Colonic mucosa (tissue), 4 donors: Measurements from ENCODE around the gene ZNF678. TPM values are rescaled to one million over a fixed set of nuclear protein-coding genes. Genes with fewer than 3 reads are reported as not detected.

Source experiments
- DNase-seq: peaks from one replicate; pipeline ENCODE4 v3.0.0-alpha.2; 2020
- H3K27ac ChIP-seq: fragments of 200-600 bp; one replicate; pipeline ENCODE4 v1.8.0; 2021
- H3K27me3 ChIP-seq: fragments of 200-600 bp; one replicate; pipeline ENCODE4 v1.8.0; 2021
- H3K36me3 ChIP-seq: fragments of 200-600 bp; one replicate; pipeline ENCODE4 v1.8.0; 2021
- H3K4me1 ChIP-seq: fragments of 200-600 bp; one replicate; pipeline ENCODE4 v1.8.0; 2021; ENCODE audit warnings: mild to moderate bottlenecking
- H3K4me3 ChIP-seq: fragments of 200-600 bp; one replicate; pipeline ENCODE4 v1.8.0; 2021
- H3K9ac ChIP-seq, 2 donors: one replicate each; pipeline ENCODE4 v1.7.0; 2013; ENCODE audit warnings: control low read depth in 2 of 2, low read depth in 2 of 2, low read length in 2 of 2
- H3K9me3 ChIP-seq: fragments of 200-600 bp; one replicate; pipeline ENCODE4 v1.8.0; 2021
- intact Hi-C: fragments of 100-400 bp; cut with DNase I; formaldehyde crosslinking; loops from one replicate; pipeline ENCODE4 v1.14.1; 2022
- total RNA-seq, 2 donors: library from RNA; stranded (reverse); fragmentation: NEBNext Ultra II Directional in 1 of 2; extraction: Animal tissue kit (Norgen Biotek cat#: 25700) in 1 of 2; gene quantifications; one replicate each; pipeline ENCODE4 v1.2.1, GENCODE V29; 2021
- TF ChIP-seq, protein P1 (sequence below): fragments of 200-600 bp; IDR thresholded peaks from one replicate; pipeline ENCODE4 v1.8.0; 2022; ENCODE audit warnings: antibody characterized with exemption, mild to moderate bottlenecking
- donor health status: healthy.
- donor health status: DM: no; HTN: no; CAD: no.
- donor health status: DM: no; HTN: no; CAD: no.

ZNF678 gene
- total RNA-seq, 2 donors from 2014 or later = 7.4 to 10.4 TPM

DNA sequence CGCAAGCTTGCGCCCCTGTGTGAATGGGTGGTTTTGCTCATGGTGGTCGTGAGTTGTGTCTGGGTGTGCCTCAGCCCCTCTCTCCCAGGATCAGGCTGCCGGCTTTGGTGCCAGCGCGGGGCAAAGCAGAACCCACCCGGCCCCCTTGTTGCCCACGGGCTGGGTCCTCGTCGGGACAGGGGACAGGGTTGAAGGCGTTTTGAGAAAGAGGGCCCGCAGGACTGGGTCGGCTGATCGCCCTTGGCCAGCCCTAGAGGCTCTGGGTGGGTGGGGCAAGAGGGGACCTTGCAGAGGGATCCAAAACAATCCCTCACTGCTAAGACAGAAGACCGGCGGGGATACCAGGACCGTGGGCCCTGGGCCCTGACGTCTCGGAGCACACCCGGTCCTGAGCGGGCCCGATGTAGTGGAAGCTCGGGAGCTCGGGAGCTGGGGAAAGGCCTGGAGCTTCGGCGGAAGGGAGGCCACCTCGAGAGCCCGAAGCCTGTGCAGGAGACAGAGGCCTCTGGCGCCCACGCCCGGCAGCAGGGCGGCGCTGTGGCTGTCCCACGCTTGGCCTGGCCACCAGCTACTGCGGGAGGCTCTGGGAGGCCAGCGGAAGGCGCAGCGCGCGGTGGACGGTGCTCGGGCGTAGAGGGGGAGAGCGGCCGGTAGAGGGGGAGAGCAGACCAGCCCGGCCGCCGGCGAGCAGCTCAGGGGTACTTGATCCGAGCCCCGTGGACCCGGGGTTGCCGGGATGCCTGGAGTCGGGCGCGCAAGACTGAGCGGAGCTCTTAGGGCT, 2.8 kb upstream of the ZNF678 start:
- H3K27ac ChIP-seq = no peak overlapping the region
- no peaks in the 10 kb centered on the region for H3K4me1 ChIP-seq
- no peak overlapping the region for H3K9ac ChIP-seq
- H3K4me3 ChIP-seq = no peak overlapping the region
- H3K36me3 ChIP-seq = no peaks in the 10 kb centered on the region
- H3K27me3 ChIP-seq = peaks cover 4% of the 10 kb centered on the region
- TF ChIP-seq, protein P1, sequence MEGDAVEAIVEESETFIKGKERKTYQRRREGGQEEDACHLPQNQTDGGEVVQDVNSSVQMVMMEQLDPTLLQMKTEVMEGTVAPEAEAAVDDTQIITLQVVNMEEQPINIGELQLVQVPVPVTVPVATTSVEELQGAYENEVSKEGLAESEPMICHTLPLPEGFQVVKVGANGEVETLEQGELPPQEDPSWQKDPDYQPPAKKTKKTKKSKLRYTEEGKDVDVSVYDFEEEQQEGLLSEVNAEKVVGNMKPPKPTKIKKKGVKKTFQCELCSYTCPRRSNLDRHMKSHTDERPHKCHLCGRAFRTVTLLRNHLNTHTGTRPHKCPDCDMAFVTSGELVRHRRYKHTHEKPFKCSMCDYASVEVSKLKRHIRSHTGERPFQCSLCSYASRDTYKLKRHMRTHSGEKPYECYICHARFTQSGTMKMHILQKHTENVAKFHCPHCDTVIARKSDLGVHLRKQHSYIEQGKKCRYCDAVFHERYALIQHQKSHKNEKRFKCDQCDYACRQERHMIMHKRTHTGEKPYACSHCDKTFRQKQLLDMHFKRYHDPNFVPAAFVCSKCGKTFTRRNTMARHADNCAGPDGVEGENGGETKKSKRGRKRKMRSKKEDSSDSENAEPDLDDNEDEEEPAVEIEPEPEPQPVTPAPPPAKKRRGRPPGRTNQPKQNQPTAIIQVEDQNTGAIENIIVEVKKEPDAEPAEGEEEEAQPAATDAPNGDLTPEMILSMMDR = no peak
- no peak for DNase-seq
- intact Hi-C loops = loop anchor here (10.0 kb wide), 1 partner anchor 174 kb away; the partner anchor contains the start of genes JMJD4 and SNAP47
- H3K9me3 ChIP-seq = no peaks in the 10 kb centered on the region

DNA sequence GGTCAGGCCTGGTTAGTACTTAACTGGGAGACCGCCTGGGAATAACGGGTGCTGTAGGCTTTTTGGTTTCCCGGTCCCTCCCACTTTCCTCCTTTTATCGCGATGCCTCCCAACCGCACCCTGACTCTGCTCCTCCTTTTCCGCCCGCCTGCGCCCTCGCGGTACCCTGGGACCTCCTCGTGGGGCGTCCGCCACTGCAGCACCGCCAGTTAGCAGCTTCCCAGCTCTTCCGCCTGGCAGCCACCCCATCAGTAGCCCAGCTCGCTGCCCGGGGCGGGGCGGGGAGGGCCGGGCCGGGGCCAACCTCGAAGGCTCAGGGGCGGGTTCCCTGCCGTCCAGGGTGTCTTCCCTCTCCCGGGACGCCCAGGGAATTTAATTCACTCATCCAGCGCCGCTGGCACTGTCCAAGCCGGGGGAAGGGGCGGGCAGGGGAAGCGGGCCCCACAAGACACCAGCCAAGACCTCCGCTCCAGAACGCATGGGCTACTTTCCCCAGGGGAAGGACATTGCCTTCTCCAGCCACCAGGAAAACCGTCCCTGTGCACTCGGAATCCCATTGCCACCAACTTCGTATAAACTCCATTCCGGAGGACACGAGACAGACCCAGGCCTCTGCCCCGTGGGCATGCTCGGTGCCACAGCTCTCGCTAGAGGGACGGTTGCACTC, 2.0 kb upstream of the ZNF678 start:
- no peak overlapping the region for H3K4me3 ChIP-seq
- no peak for DNase-seq
- intact Hi-C loops = loop anchor here (10.0 kb wide), 1 partner anchor 173 kb away; the partner anchor contains the start of genes JMJD4 and SNAP47

DNA sequence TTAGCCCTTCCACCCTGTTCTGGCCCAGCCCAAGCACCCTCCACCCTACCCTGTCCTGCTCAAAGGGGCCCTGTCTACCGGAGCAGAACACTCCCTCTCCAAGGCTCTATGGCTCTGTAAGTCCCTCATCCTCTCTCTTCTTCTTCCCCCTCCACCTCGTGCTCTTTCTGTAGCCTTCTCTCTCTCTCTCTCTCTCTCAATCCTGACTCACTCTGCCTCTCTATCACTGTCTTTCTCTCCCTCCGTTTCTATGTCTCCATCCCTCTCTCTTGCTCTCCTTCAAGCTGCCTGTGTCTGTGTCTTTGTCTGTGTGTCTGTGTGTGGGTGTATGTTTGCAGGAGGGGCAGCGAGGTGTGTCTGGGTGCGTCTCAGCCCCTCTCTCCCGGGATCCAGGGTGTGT, 1.3 kb upstream of the ZNF678 start:
- TF ChIP-seq, protein P1 = no peak
- intact Hi-C loops = loop anchor here (10.0 kb wide), 1 partner anchor 173 kb away; the partner anchor contains the start of genes JMJD4 and SNAP47
- no peak overlapping the region for H3K4me3 ChIP-seq
- no peak overlapping the region for H3K9ac ChIP-seq
- H3K27ac ChIP-seq = no peak overlapping the region
- no peaks in the 10 kb centered on the region for H3K4me1 ChIP-seq
- DNase-seq = no peak
- no peaks in the 10 kb centered on the region for H3K36me3 ChIP-seq
- peaks cover 4% of the 10 kb centered on the region for H3K27me3 ChIP-seq
- no peaks in the 10 kb centered on the region for H3K9me3 ChIP-seq

More for the DNA sequence above, 2.0 kb upstream of the ZNF678 start:
- Histone ChIP-seq H3K27ac (no peak overlapping the region), H3K4me1 (no peaks in the 10 kb centered on the region), H3K36me3 (no peaks in the 10 kb centered on the region), H3K9me3 (no peaks in the 10 kb centered on the region), H3K9ac (no peak overlapping the region), H3K27me3 (peaks cover 4% of the 10 kb centered on the region)
- TF ChIP-seq, protein P1 = no peak

DNA sequence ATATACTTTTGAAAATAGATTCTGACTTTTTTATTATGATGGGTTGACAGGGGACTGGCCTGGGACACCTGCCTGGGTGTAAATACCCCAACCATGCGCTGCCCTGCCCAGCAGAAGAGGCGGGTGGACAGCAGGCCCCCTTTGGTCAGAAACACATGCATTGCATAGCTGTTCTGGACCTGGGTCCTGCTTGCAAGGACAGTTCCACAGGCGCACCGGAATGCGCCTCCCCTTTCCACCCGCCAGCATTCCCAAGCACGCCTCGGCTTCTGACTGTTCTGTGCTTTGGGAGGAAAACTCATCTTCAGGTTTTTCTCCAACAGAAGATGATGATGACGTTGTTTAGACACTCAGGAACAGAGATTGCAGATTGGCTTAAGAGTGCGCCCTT, 428 bp upstream of the ZNF678 start:
- Histone ChIP-seq H3K9ac (no peak overlapping the region), H3K27ac (peak overlapping the region; percentile 83), H3K27me3 (peaks cover 4% of the 10 kb centered on the region), H3K4me1 (no peaks in the 10 kb centered on the region), H3K36me3 (no peaks in the 10 kb centered on the region), H3K4me3 (no peak overlapping the region), H3K9me3 (no peaks in the 10 kb centered on the region)
- TF ChIP-seq, protein P1 = no peak
- intact Hi-C loops = loop anchor here (10.0 kb wide), 1 partner anchor 172 kb away; the partner anchor contains the start of genes JMJD4 and SNAP47
- DNase-seq = no peak

DNA sequence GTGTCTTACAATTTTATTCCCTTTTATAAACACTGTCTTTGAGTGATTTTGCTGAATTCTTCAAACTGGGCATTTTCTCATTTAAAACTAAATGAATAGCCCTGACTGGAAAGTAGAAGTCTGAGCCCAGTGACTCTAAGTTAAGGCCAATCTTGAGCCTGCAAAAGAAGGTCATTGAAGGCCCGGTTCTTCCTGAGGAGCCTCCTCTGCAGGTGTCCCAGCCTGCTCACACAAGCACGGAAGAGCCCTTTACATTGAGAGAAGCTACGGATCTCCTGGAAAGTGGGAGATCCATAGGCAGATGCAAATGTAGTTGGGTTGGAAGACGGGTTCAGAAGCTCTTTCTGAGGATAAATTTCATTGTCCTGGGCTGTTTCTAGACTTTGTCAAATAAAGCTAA, 3.9 kb downstream of the ZNF678 start:
- Histone ChIP-seq H3K36me3 (no peaks in the 10 kb centered on the region), H3K4me1 (no peaks in the 10 kb centered on the region), H3K4me3 (no peak overlapping the region), H3K27me3 (no peaks in the 10 kb centered on the region), H3K9ac (no peak overlapping the region), H3K9me3 (no peaks in the 10 kb centered on the region), H3K27ac (no peak overlapping the region)
- DNase-seq = no peak
- TF ChIP-seq, protein P1 = no peak
- intact Hi-C loops = loop anchor here (10.0 kb wide), 1 partner anchor 168 kb away; the partner anchor contains the start of genes JMJD4 and SNAP47
